NCI-H146 (cell line): ENCODE measurements around the gene KLHL29.
A peak's percentile ranks its signal among the peaks of the same experiment; 100 is the strongest.

Experiments
- DNase-seq: peaks from one replicate; lab custom pipeline; 2025; lab: John Stamatoyannopoulos, UW

The KLHL29 gene

DNA sequence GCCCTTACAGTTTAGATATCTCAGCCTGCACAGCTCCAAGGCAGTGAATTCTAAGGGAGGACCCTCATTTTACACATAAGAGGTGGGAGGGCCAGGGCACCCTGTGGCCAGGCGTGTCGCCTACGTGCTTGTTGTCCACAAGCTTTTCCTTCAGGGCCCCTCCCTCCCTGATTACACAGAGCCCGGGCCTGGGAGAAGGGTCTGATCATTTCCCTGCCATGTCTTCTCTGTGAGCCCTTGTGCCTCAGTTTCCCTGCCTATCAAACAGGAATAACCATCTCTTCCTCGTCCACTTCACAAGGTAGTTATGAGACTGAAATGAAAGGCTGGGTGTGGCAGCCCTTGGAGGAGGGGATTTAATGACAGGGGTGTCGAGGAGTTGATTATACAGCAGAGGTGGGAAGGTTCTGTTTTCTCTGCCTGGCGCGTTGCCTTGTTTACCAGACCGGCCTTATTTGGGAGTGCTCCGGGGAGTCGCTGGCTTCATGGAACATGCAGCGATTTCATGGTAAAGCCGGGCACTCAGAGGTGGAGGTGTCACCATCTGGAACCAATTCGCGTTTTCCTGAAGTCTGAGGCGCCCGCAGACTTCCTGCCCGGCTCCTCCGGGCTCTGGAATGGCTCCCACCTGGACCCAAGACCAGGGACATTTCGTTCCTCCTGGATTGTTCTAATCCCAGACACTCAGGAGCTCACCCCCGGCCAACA, 208.9 kb downstream of the KLHL29 start:
- DNase-seq = peak; percentile 81

GRCh38 chr2:23594460-23594825, 209.5 kb downstream of the KLHL29 start:
- DNase-seq = no peak

DNA sequence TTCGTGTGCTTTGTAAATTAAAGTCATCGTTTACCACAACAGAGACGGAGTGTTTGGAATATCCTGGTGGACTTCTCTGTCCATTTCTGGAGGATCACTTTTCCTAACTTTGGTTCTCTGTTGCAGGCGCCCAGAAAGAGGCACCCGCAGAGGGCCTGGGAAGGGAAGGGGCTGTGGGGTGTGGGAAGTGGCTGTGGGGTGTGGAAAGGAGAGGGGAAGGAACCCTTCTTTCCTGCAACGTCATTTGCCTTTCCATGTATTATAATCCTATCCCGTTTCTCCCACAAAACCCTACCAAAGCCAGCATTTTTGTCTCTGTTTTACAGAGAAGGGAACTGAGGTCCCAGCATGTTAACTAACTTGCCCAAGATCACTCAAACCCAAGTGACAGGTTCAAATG, 210.0 kb downstream of the KLHL29 start:
- no peak for DNase-seq

- peak; percentile 78 for DNase-seq
These were observed 210.7 kb downstream of the KLHL29 start for GRCh38 chr2:23595601-23596251.

GRCh38 chr2:23596316-23596885, 211.4 kb downstream of the KLHL29 start:
- peak; percentile 67 for DNase-seq

DNA sequence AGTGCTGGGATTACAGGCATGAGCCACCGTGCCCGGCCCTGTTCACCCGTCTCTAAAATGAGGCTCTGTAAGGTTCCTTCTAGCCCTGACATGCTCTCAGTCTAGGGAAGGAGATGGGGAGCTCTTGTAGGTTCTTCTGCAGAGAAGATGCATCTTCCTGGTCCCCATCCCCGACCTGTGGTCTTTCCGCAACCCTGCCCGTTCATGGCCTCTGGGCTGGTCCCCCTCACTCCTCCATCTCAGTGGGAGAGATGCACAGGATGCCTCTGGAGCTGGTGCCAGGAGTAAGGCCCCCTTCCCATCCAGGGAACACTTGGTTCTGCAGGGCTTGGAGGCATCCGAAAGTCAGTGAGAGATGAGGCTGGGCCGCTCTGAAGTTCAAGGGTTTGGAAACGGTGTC, 212.7 kb downstream of the KLHL29 start:
- no peak for DNase-seq

DNA sequence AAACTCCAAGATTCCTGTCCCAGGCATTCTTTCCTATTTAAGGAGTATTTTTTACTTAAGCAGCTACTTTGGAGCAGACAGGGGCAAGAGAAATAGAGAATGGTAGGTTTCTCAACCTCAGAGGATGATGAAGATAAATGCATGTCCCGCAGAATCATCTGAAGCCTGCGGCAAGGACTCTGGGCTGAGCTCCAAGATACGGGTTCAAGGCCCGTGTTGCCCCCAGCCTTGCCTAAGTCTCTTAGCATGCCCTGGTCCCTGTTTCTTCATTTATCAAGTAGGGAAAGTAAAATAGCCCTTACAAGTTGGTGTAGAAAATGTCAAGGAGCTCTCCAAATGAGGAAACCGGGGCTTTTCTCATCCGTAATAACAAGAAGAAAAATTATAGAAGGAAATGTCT, 214.0 kb downstream of the KLHL29 start:
- DNase-seq = no peak

DNA sequence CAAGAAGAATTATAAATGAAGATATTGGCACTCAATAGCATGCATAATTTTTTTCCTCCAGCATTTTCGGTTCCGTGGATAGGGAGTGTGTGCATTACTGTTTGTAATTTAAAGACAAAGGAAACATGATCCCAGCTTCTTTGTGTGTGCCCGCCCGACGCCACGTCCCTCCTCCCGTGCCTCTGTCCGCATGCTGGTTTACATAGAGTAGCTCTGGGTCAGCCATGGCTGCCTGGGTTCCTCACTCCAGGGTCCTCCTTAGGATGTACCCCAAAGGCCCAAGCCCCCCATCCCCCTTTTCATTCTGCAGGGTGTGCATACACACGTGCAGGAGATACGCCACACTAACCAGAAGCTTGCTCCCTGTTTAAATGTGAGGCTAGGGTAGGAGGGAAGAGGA, 214.7 kb downstream of the KLHL29 start:
- DNase-seq = peak; percentile 90

DNA sequence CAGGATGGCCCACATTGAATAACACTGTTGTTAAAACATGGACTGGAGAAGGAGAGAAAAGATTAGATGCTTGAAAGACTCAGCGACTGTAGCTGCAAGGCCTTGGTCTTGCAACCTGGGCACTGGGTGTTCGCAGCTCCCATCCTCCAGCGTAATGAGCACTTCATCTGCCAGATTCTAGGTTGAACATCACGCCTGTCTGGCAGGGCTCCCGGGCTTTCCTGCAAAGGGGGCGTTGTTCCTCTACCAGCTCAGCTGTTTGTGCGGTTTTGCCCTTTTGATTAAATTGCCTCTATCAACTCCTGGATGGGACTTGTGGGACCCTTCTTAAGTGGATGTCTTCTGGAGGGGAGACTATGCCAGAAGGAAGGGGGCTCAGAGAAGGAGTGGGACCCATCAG, 215.4 kb downstream of the KLHL29 start:
- DNase-seq = no peak

GRCh38 chr2:23601301-23601965, 216.5 kb downstream of the KLHL29 start:
- no peak for DNase-seq

GRCh38 chr2:23602116-23602515, 217.1 kb downstream of the KLHL29 start:
- DNase-seq = no peak

DNA sequence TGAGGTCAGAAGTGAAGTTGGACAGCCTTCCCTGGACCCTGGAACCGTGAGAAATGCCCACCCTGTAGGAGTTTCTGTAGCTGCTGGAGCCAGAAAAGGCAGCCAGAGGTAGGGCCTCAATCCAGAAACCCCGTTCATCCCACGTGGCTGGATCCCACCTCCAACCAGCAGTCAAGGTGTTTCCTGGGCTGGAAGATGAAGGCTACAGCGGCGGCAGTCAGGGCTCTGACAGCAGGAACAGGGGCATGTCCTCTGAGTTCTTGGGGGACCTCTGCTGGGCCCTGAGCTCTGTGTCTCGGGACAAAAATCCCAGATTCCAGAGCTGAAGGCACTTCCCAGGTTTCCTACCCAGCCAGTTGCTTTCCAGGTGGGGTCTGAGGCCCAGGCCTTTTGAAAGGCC, 218.2 kb downstream of the KLHL29 start:
- DNase-seq = no peak

DNA sequence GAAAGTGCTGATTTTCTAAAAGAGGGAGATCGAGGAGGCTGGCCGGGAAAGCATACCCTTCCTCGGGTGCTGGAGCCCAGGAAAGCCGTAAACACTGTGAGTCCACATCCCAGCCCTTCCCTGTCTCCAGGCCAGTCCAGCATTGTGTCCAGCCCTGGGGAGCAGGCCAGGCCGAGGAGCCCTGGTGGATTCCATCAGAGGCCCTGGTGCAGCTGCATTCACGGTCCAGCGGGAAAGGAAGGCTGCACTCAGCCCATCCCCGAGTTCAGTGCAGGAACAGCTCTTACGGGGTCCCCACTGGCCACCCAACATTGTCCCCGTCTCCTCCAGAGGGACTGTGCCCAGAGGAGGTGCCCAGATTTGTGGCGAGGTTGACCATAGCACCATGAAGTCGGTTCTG, 218.6 kb downstream of the KLHL29 start:
- DNase-seq = no peak

DNA sequence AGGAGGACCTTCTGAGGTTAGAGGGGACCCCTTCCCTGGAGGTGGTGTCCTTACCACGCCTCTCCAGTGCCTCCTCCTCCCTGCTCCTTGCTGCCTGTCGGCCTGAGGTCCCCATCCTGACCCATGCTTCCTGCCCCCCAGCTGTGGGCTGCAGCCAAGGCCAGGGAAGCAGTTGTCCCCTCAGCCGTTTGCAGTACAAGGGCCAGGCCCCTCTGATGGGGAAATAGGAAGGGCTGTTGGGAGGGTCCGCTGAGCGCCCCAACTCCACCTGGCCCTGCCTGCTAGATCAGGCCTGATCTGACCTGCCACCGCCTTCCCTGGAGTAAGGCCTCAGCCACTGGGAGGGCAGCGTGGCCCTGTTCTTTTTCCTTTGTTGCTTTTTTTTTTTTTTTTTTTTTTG, 219.8 kb downstream of the KLHL29 start:
- no peak for DNase-seq

GRCh38 chr2:23605236-23605635, 220.3 kb downstream of the KLHL29 start:
- no peak for DNase-seq

DNA sequence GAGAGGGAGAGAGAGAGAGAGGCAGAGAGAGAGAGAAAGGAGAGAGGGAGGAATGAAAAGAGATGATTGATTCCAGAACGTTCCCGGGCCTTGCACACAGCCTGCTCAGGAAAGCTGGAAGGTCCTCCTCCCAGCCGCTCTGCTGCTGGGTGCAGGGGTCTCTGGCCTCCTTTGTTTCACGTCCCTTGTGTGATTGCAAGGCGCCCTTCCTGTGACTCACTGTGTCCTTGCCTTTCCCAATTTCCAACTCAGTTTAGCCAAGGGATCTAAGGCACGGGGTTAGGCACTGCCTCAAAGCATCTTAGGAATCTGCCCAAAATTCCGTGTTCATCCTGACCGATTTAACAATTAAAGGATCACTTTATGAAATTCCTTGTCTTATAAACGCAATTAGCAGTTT, 221.2 kb downstream of the KLHL29 start:
- no peak for DNase-seq

GRCh38 chr2:23606968-23607367, 222.0 kb downstream of the KLHL29 start:
- DNase-seq = no peak

GRCh38 chr2:23607925-23608324, 222.9 kb downstream of the KLHL29 start:
- no peak for DNase-seq

- no peak for DNase-seq
These were observed 224.3 kb downstream of the KLHL29 start for GRCh38 chr2:23609254-23609653.

DNA sequence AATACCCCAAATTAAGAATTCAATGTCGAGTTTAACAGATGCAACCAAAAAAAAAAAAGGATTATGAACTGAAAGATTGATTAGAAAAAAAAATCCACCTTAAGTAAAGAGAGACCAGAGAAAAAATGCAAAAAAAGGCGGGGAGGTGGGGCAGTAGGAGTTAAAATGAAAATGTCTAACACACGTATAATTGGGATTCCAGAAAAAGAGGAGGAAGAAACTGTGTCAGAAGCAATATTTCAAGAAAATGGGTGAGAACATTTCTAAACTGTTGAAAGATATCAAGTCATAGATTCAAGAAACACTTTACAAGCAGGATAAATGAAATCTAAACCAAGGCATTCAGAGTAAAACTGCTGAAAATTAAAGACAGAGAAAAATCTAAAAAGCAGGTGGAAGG, 226.9 kb downstream of the KLHL29 start:
- DNase-seq = no peak

DNA sequence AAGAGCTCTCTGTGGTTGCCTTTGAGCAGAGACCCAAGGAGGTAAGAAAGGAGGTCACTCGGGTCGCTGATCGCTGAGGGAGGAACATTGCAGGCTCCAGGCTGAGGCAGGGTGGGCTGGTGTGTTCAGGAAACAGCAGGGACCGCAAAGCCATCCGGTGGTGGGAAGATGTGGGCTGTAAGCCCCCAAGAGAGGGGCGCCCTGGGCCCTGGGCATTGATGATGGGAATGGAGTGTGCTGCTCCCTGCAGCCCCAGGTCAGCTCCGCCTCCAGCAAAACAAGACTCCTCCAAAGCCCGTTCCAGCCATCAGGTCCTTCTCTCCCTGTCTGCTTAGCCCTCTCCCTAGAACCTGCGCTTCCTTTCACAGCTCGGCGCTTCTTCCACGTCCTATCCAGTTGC, 229.7 kb downstream of the KLHL29 start:
- DNase-seq = no peak

DNA sequence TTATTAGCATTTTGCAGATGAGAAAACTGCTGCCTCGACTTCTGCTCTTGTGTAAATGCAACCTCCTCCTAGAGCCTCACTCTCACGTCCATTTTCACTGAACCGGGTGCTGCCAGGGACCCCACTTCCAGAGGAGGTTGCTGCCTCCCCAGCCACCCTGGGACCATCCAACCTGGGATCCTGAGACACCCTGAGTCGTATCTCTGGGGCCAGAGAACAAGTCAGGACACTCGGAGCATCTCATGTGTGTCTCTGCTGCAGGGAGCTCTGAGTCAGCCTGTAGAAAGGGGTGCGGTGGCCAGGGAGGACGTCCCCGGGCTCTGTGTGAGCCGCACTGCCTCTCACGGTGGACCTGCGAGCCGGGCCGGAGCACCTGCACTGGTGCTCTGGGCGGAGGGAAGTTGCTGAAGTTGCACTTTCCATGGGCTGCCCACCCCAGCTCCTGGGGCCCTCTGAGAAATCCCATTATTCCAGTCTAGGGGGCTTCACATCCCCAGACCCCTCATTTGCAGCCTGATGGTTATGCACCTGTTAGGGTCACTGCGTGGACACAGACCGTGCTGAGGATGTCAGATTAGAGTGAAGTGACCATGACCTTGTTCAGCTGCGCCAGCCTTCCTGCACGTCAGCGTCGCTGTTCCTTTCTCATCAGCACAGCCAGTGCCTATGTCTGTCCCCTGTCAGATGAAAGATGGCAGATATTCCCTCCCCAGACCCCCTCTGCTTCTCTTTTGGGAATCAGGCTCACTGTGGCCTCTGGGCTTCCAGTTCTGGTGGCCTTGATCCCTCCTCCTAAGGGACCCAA, 230.4 kb downstream of the KLHL29 start:
- DNase-seq = no peak
